Heart left ventricle (tissue), 13 donors: ENCODE measurements around the gene ARHGEF3.

Experiments used
- POLR2A ChIP-seq, 2 donors: fragments of 450-650 bp; IDR thresholded peaks; one replicate each; pipeline ENCODE4 v1.6.1; 2017; ENCODE audit warnings: antibody characterized with exemption in 2 of 2, mild to moderate bottlenecking in 2 of 2, moderate library complexity in 2 of 2
- TF ChIP-seq, protein P1 (sequence below), 12 donors: fragments of 200-600 bp; sonication (generic) in 4 of 12; IDR thresholded peaks; one replicate each; pipeline versions ENCODE4 v1.5.0 to v1.8.0; 2018 to 2022; ENCODE audit warnings: antibody characterized with exemption in 12 of 12, mild to moderate bottlenecking in 5 of 12
- donor health status: ischemic (EF 13 %, LVEDD 7.1; RV severe dilation, severe dysfunction).
- donor health status: DM: no; HTN: yes; CAD: no.
- donor health status: DM: no; HTN: no; CAD: no.
- donor health status: ischemic (EF 25% LVEDD 6.9; RV normal size, moderate dysfunction).
- donor health status: ischemic (EF 25% LVEDD 5.7; RV mildly dilated, moderate dysfunction).
- donor health status: ischemic (EF 35%, LVEDD 5.7; RV mildly dilated, moderate dysfunction).
- donor health status: nonischemic (EF 11% LVEDD 7.7; RV severe dilation, severe dysfunction).
- donor health status: DM: yes; HTN: yes; CAD: no.
- donor health status: PGD.
- donor health status: ischemic (EF 29% LVEDD 5.4; RV normal size, mild dysfunction).
- donor health status: nonischemic (EF 23%, LVEDD 6.1; RV moderate dilation, normal function).

GRCh38 chr3:56711344-56711743 is 90.4 kb downstream of the ARHGEF3 start:
- TF ChIP-seq POLR2A (IDR thresholded peaks at IDR 0.05): no peak
- TF ChIP-seq, protein P1, sequence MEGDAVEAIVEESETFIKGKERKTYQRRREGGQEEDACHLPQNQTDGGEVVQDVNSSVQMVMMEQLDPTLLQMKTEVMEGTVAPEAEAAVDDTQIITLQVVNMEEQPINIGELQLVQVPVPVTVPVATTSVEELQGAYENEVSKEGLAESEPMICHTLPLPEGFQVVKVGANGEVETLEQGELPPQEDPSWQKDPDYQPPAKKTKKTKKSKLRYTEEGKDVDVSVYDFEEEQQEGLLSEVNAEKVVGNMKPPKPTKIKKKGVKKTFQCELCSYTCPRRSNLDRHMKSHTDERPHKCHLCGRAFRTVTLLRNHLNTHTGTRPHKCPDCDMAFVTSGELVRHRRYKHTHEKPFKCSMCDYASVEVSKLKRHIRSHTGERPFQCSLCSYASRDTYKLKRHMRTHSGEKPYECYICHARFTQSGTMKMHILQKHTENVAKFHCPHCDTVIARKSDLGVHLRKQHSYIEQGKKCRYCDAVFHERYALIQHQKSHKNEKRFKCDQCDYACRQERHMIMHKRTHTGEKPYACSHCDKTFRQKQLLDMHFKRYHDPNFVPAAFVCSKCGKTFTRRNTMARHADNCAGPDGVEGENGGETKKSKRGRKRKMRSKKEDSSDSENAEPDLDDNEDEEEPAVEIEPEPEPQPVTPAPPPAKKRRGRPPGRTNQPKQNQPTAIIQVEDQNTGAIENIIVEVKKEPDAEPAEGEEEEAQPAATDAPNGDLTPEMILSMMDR (IDR thresholded peaks at IDR 0.05): no peak
